A673 (cell line): ENCODE results near the gene OLIG2.

Source experiments
- EZH2 ChIP-seq: fragments of 200-600 bp; sonication (generic); IDR thresholded peaks from 2 replicates; pipeline ENCODE4 v1.6.1; 2017; ENCODE audit warnings: borderline replicate concordance, low read depth, mild to moderate bottlenecking, mixed read lengths, antibody characterized with exemption, low read length; ENCODE audit not compliant: poor library complexity, severe bottlenecking
- TF ChIP-seq, protein P1 (sequence below): fragments of 300-800, 200-600 bp; sonication (generic); conservative IDR thresholded peaks from 2 replicates; pipeline ENCODE4 v1.5.1; 2017; ENCODE audit warnings: low read depth, mild to moderate bottlenecking, antibody characterized with exemption, low read length, moderate library complexity, mixed read lengths

DNA sequence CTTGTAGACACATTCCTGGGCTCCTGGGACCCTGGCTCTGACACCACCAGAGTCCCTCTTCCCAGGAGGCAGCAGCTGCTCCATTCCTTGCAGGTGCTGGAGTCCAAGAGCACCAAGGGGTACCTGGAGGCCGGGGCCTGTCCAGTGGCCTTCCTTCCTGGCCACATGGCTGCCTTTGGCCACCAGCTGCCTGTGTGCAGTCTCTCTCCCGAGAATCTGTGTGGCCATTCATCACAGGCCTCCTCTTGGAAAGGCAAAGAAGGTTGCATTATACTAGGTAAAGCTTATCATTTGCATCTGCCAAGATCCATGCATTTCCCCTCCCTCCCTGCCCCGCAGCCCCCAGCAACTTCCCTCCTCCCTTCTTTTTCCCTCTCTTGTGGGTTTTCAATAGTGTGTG is 48.9 kb upstream of the OLIG2 start:
- TF ChIP-seq, protein P1, sequence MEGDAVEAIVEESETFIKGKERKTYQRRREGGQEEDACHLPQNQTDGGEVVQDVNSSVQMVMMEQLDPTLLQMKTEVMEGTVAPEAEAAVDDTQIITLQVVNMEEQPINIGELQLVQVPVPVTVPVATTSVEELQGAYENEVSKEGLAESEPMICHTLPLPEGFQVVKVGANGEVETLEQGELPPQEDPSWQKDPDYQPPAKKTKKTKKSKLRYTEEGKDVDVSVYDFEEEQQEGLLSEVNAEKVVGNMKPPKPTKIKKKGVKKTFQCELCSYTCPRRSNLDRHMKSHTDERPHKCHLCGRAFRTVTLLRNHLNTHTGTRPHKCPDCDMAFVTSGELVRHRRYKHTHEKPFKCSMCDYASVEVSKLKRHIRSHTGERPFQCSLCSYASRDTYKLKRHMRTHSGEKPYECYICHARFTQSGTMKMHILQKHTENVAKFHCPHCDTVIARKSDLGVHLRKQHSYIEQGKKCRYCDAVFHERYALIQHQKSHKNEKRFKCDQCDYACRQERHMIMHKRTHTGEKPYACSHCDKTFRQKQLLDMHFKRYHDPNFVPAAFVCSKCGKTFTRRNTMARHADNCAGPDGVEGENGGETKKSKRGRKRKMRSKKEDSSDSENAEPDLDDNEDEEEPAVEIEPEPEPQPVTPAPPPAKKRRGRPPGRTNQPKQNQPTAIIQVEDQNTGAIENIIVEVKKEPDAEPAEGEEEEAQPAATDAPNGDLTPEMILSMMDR: no peak
- TF ChIP-seq EZH2: no peak
